ENCODE data around the gene MED22.

MED22 gene

GRCh38 chr9:133375724-133376654, 28.1 kb upstream of the MED22 start, which contains the start of the genes STKLD1 and SURF4:
Gene STKLD1 (plus strand): TSS chr9:133376366. CDS start chr9:133376474, 108 bp downstream.
Gene SURF4 (minus strand): TSS chr9:133376060. CDS start chr9:133375969, 91 bp downstream.
- Histone ChIP-seq H3K4me1 (ENCODE audit: insufficient read depth, insufficient read length) (peaks cover 21% of the 10 kb centered on the region), H3K9me3 (ENCODE audit: insufficient read depth, low read length) (no peaks in the 10 kb centered on the region), H3K4me3 (ENCODE audit: insufficient read length, low read depth) (peak within 1 kb of the TSS; percentile 92), H3K36me3 (ENCODE audit: insufficient read depth, insufficient read length, low read length) (peaks cover 32% of the 10 kb centered on the region), H3K27me3 (ENCODE audit: insufficient read depth, insufficient read length) (no peaks in the 10 kb centered on the region), H3K9ac (ENCODE audit: insufficient read length, low read depth) (peak within 1 kb of the TSS; percentile 96)
- TF ChIP-seq YY1 (IDR thresholded peaks at IDR 0.05; ENCODE audit: insufficient read depth, insufficient read length), result no peak
- no peak for TF ChIP-seq SUZ12 (IDR thresholded peaks at IDR 0.05; ENCODE audit: extremely low read depth, insufficient read depth, insufficient read length)
- no peak for TF ChIP-seq ZNF274 (IDR thresholded peaks at IDR 0.05; ENCODE audit: low read depth, low read length)
- peak; percentile 95 for DNase-seq (ENCODE audit: low read depth, low spot score)

GRCh38 chr9:133375116-133375723, 27.3 kb upstream of the MED22 start:
- Histone ChIP-seq H3K27me3 (ENCODE audit: insufficient read depth, insufficient read length) (no peaks in the 10 kb centered on the region), H3K4me1 (ENCODE audit: insufficient read depth, insufficient read length) (peaks cover 21% of the 10 kb centered on the region), H3K9me3 (ENCODE audit: insufficient read depth, low read length) (no peaks in the 10 kb centered on the region), H3K36me3 (ENCODE audit: insufficient read depth, insufficient read length, low read length) (peaks cover 40% of the 10 kb centered on the region), H3K9ac (ENCODE audit: insufficient read length, low read depth) (peak overlapping the region; percentile 96), H3K4me3 (ENCODE audit: insufficient read length, low read depth) (peak overlapping the region; percentile 92)
- TF ChIP-seq ZNF274 (IDR thresholded peaks at IDR 0.05; ENCODE audit: low read depth, low read length) (no peak), SUZ12 (IDR thresholded peaks at IDR 0.05; ENCODE audit: extremely low read depth, insufficient read depth, insufficient read length) (no peak)
- DNase-seq (ENCODE audit: low read depth, low spot score), result no peak

GRCh38 chr9:133374612-133375115, 26.7 kb upstream of the MED22 start:
- H3K9me3 ChIP-seq (ENCODE audit: insufficient read depth, low read length), result no peaks in the 10 kb centered on the region
- H3K27me3 ChIP-seq (ENCODE audit: insufficient read depth, insufficient read length), result no peaks in the 10 kb centered on the region
- peak overlapping the region; percentile 96 for H3K9ac ChIP-seq (ENCODE audit: insufficient read length, low read depth)
- peak overlapping the region; percentile 92 for H3K4me3 ChIP-seq (ENCODE audit: insufficient read length, low read depth)
- H3K4me1 ChIP-seq (ENCODE audit: insufficient read depth, insufficient read length), result peaks cover 22% of the 10 kb centered on the region
- no peak for DNase-seq (ENCODE audit: low read depth, low spot score)
- peaks cover 46% of the 10 kb centered on the region for H3K36me3 ChIP-seq (ENCODE audit: insufficient read depth, insufficient read length, low read length)
- TF ChIP-seq ZNF274 (IDR thresholded peaks at IDR 0.05; ENCODE audit: low read depth, low read length) (no peak), YY1 (IDR thresholded peaks at IDR 0.05; ENCODE audit: insufficient read depth, insufficient read length) (no peak), SUZ12 (IDR thresholded peaks at IDR 0.05; ENCODE audit: extremely low read depth, insufficient read depth, insufficient read length) (no peak)

GRCh38 chr9:133372144-133372543, 24.2 kb upstream of the MED22 start:
- Histone ChIP-seq H3K9me3 (ENCODE audit: insufficient read depth, low read length) (no peaks in the 10 kb centered on the region), H3K27me3 (ENCODE audit: insufficient read depth, insufficient read length) (no peaks in the 10 kb centered on the region), H3K4me1 (ENCODE audit: insufficient read depth, insufficient read length) (peaks cover 5% of the 10 kb centered on the region), H3K9ac (ENCODE audit: insufficient read length, low read depth) (no peak overlapping the region), H3K4me3 (ENCODE audit: insufficient read length, low read depth) (no peak overlapping the region), H3K36me3 (ENCODE audit: insufficient read depth, insufficient read length, low read length) (peaks cover 71% of the 10 kb centered on the region)
- no peak for TF ChIP-seq ZNF274 (IDR thresholded peaks at IDR 0.05; ENCODE audit: low read depth, low read length)
- TF ChIP-seq SUZ12 (IDR thresholded peaks at IDR 0.05; ENCODE audit: extremely low read depth, insufficient read depth, insufficient read length), result no peak
- no peak for TF ChIP-seq YY1 (IDR thresholded peaks at IDR 0.05; ENCODE audit: insufficient read depth, insufficient read length)
- DNase-seq (ENCODE audit: low read depth, low spot score), result no peak

GRCh38 chr9:133371261-133371711, 23.4 kb upstream of the MED22 start:
- Histone ChIP-seq H3K4me1 (ENCODE audit: insufficient read depth, insufficient read length) (peaks cover 5% of the 10 kb centered on the region), H3K9me3 (ENCODE audit: insufficient read depth, low read length) (no peaks in the 10 kb centered on the region), H3K9ac (ENCODE audit: insufficient read length, low read depth) (peak overlapping the region; percentile 47), H3K36me3 (ENCODE audit: insufficient read depth, insufficient read length, low read length) (peaks cover 79% of the 10 kb centered on the region), H3K4me3 (ENCODE audit: insufficient read length, low read depth) (no peak overlapping the region), H3K27me3 (ENCODE audit: insufficient read depth, insufficient read length) (no peaks in the 10 kb centered on the region)
- TF ChIP-seq SUZ12 (IDR thresholded peaks at IDR 0.05; ENCODE audit: extremely low read depth, insufficient read depth, insufficient read length) (no peak), ZNF274 (IDR thresholded peaks at IDR 0.05; ENCODE audit: low read depth, low read length) (no peak), YY1 (IDR thresholded peaks at IDR 0.05; ENCODE audit: insufficient read depth, insufficient read length) (no peak)
- no peak for DNase-seq (ENCODE audit: low read depth, low spot score)

GRCh38 chr9:133370685-133371084, 22.8 kb upstream of the MED22 start:
- peaks cover 85% of the 10 kb centered on the region for H3K36me3 ChIP-seq (ENCODE audit: insufficient read depth, insufficient read length, low read length)
- H3K4me3 ChIP-seq (ENCODE audit: insufficient read length, low read depth), result no peak overlapping the region
- H3K9me3 ChIP-seq (ENCODE audit: insufficient read depth, low read length), result no peaks in the 10 kb centered on the region
- TF ChIP-seq SUZ12 (IDR thresholded peaks at IDR 0.05; ENCODE audit: extremely low read depth, insufficient read depth, insufficient read length) (no peak), ZNF274 (IDR thresholded peaks at IDR 0.05; ENCODE audit: low read depth, low read length) (no peak), YY1 (IDR thresholded peaks at IDR 0.05; ENCODE audit: insufficient read depth, insufficient read length) (no peak)
- no peaks in the 10 kb centered on the region for H3K27me3 ChIP-seq (ENCODE audit: insufficient read depth, insufficient read length)
- H3K9ac ChIP-seq (ENCODE audit: insufficient read length, low read depth), result no peak overlapping the region
- H3K4me1 ChIP-seq (ENCODE audit: insufficient read depth, insufficient read length), result peaks cover 5% of the 10 kb centered on the region
- DNase-seq (ENCODE audit: low read depth, low spot score), result no peak

- no peak for TF ChIP-seq ZNF274 (IDR thresholded peaks at IDR 0.05; ENCODE audit: low read depth, low read length)
- TF ChIP-seq SUZ12 (IDR thresholded peaks at IDR 0.05; ENCODE audit: extremely low read depth, insufficient read depth, insufficient read length), result no peak
- TF ChIP-seq YY1 (IDR thresholded peaks at IDR 0.05; ENCODE audit: insufficient read depth, insufficient read length), result no peak
- Histone ChIP-seq H3K9ac (ENCODE audit: insufficient read length, low read depth) (no peak overlapping the region), H3K9me3 (ENCODE audit: insufficient read depth, low read length) (no peaks in the 10 kb centered on the region), H3K4me3 (ENCODE audit: insufficient read length, low read depth) (no peak overlapping the region), H3K27me3 (ENCODE audit: insufficient read depth, insufficient read length) (no peaks in the 10 kb centered on the region), H3K36me3 (ENCODE audit: insufficient read depth, insufficient read length, low read length) (peaks cover 90% of the 10 kb centered on the region), H3K4me1 (ENCODE audit: insufficient read depth, insufficient read length) (peaks cover 5% of the 10 kb centered on the region)
- DNase-seq (ENCODE audit: low read depth, low spot score), result no peak
Observed at GRCh38 chr9:133369933-133370332, 22.0 kb upstream of the MED22 start.
